Activated naive CD4-positive, alpha-beta T cell treated with anti-CD3 and anti-CD28 coated beads, Interleukin-2, amount 50 U/mL, for 72 hours (primary cell): ENCODE results near the gene KCNJ4. TPM values are rescaled to one million over a fixed set of nuclear protein-coding genes. Genes with fewer than 3 reads are reported as not detected.
A peak's percentile ranks its signal among the peaks of the same experiment; 100 is the strongest.

ENCODE experiments used
- ATAC-seq, 2 donors: fragments of 150-1000 bp; cut with Tn5 transposase; 2 replicates each; pipeline ENCODE4 v1.10.0; 2021; ENCODE audit warnings: mild to moderate bottlenecking in 2 of 2, moderate library complexity in 2 of 2
- DNase-seq, 2 donors: peaks; one replicate each; pipeline ENCODE4 v3.0.0; 2021 to 2022; ENCODE audit warnings: low spot score in 2 of 2
- H3K27ac Mint-ChIP-seq, 2 donors: one replicate each; pipeline ENCODE4 v1.8.0; 2022; ENCODE audit warnings: mild to moderate bottlenecking in 2 of 2, mixed read lengths in 2 of 2
- H3K36me3 Mint-ChIP-seq, 2 donors: one replicate each; pipeline ENCODE4 v1.8.0; 2022; ENCODE audit warnings: mixed read lengths in 2 of 2
- H3K9me3 Mint-ChIP-seq, 2 donors: one replicate each; pipeline ENCODE4 v1.8.0; 2022; ENCODE audit warnings: mixed read lengths in 2 of 2
- total RNA-seq, 2 donors: library from RNA; stranded (reverse); gene quantifications; one replicate each; pipeline ENCODE4 v1.2.3, GENCODE V29; 2022

KCNJ4 gene
- total RNA-seq, 2 donors from 2014 or later, result not detected

- Mint-ChIP-seq H3K9me3 (no peaks in the 10 kb centered on the region), H3K27ac (no peak overlapping the region), H3K36me3 (no peaks in the 10 kb centered on the region)
- no peak for ATAC-seq
- DNase-seq, result no peak
These were observed 25.4 kb downstream of the KCNJ4 start for GRCh38 chr22:38429499-38430068.

GRCh38 chr22:38428714-38429113 lies 26.3 kb downstream of the KCNJ4 start:
- H3K27ac Mint-ChIP-seq, result no peak overlapping the region
- H3K36me3 Mint-ChIP-seq, result no peaks in the 10 kb centered on the region
- H3K9me3 Mint-ChIP-seq, result no peaks in the 10 kb centered on the region
- no peak for ATAC-seq
- DNase-seq, result no peak

- Mint-ChIP-seq H3K36me3 (no peaks in the 10 kb centered on the region), H3K27ac (no peak overlapping the region), H3K9me3 (no peaks in the 10 kb centered on the region)
- DNase-seq, result no peak
- ATAC-seq, result no peak
These were observed 27.1 kb downstream of the KCNJ4 start for GRCh38 chr22:38427940-38428339.

- Mint-ChIP-seq H3K36me3 (no peaks in the 10 kb centered on the region), H3K27ac (no peak overlapping the region), H3K9me3 (no peaks in the 10 kb centered on the region)
- DNase-seq (no peak), ATAC-seq (no peak)
These were observed 27.5 kb downstream of the KCNJ4 start for GRCh38 chr22:38427465-38427864.

GRCh38 chr22:38426628-38427027 lies 28.4 kb downstream of the KCNJ4 start:
- ATAC-seq, result no peak
- H3K9me3 Mint-ChIP-seq, result no peaks in the 10 kb centered on the region
- H3K36me3 Mint-ChIP-seq, result no peaks in the 10 kb centered on the region
- DNase-seq, result no peak
- H3K27ac Mint-ChIP-seq, result no peak overlapping the region

GRCh38 chr22:38424525-38425080 lies 30.4 kb downstream of the KCNJ4 start:
- Mint-ChIP-seq H3K27ac (no peak overlapping the region), H3K36me3 (no peaks in the 10 kb centered on the region), H3K9me3 (no peaks in the 10 kb centered on the region)
- no peak for ATAC-seq
- no peak for DNase-seq

GRCh38 chr22:38423512-38424503 lies 31.2 kb downstream of the KCNJ4 start:
- no peak for ATAC-seq
- no peak for DNase-seq
- H3K36me3 Mint-ChIP-seq, result no peaks in the 10 kb centered on the region
- no peak overlapping the region for H3K27ac Mint-ChIP-seq
- no peaks in the 10 kb centered on the region for H3K9me3 Mint-ChIP-seq

GRCh38 chr22:38422611-38423511 lies 32.1 kb downstream of the KCNJ4 start:
- H3K9me3 Mint-ChIP-seq, result no peaks in the 10 kb centered on the region
- H3K27ac Mint-ChIP-seq, result no peak overlapping the region
- no peak for ATAC-seq
- no peaks in the 10 kb centered on the region for H3K36me3 Mint-ChIP-seq
- no peak for DNase-seq

GRCh38 chr22:38420734-38421133 lies 34.3 kb downstream of the KCNJ4 start:
- H3K36me3 Mint-ChIP-seq, result no peaks in the 10 kb centered on the region
- no peak for ATAC-seq
- H3K9me3 Mint-ChIP-seq, result no peaks in the 10 kb centered on the region
- no peak overlapping the region for H3K27ac Mint-ChIP-seq
- no peak for DNase-seq

GRCh38 chr22:38419858-38420160 lies 35.2 kb downstream of the KCNJ4 start:
- DNase-seq (no peak), ATAC-seq (no peak)
- no peak overlapping the region for H3K27ac Mint-ChIP-seq
- no peaks in the 10 kb centered on the region for H3K9me3 Mint-ChIP-seq
- no peaks in the 10 kb centered on the region for H3K36me3 Mint-ChIP-seq

- Mint-ChIP-seq H3K9me3 (no peaks in the 10 kb centered on the region), H3K36me3 (no peaks in the 10 kb centered on the region), H3K27ac (peak overlapping the region in 1 of 2 donors; percentile 11)
- DNase-seq (no peak), ATAC-seq (no peak)
These were observed 35.7 kb downstream of the KCNJ4 start for GRCh38 chr22:38419121-38419857.

- Mint-ChIP-seq H3K9me3 (no peaks in the 10 kb centered on the region), H3K27ac (peak overlapping the region in 1 of 2 donors; percentile 11), H3K36me3 (no peaks in the 10 kb centered on the region)
- DNase-seq (no peak), ATAC-seq (no peak)
These were observed 36.4 kb downstream of the KCNJ4 start for GRCh38 chr22:38418589-38418988.

- DNase-seq, result peak in 1 of 2 donors; percentile 43
- ATAC-seq, result no peak
- H3K27ac Mint-ChIP-seq, result peak overlapping the region in 1 of 2 donors; percentile 77
- H3K36me3 Mint-ChIP-seq, result no peaks in the 10 kb centered on the region
- no peaks in the 10 kb centered on the region for H3K9me3 Mint-ChIP-seq
These were observed 37.5 kb downstream of the KCNJ4 start for GRCh38 chr22:38417252-38418060.

GRCh38 chr22:38416621-38417251 lies 38.3 kb downstream of the KCNJ4 start:
- no peaks in the 10 kb centered on the region for H3K9me3 Mint-ChIP-seq

More at GRCh38 chr22:38416621-38417251, 38.3 kb downstream of the KCNJ4 start:
- ATAC-seq (no peak), DNase-seq (peak in 1 of 2 donors; percentile 38)
- no peaks in the 10 kb centered on the region for H3K36me3 Mint-ChIP-seq
- peak overlapping the region in 1 of 2 donors; percentile 24 for H3K27ac Mint-ChIP-seq
